Left ventricle myocardium superior (tissue), 1 donor: ENCODE results near the gene SLC7A8. TPM values are rescaled to one million over a fixed set of nuclear protein-coding genes. Genes with fewer than 3 reads are reported as not detected.
"Not testable (repeated sequence)": the region's sequence is repeated elsewhere in the genome, so short reads cannot be mapped to it uniquely, and the experiment has no call there.

Experiments
- ATAC-seq: fragments of 200-7000 bp; cut with Tn5 transposase; one replicate; pipeline ENCODE4 v1.9.1; 2020; ENCODE audit warnings: mild to moderate bottlenecking, moderate library complexity
- DNase-seq: peaks from one replicate; pipeline ENCODE4 v3.0.0-alpha.2; 2020
- intact Hi-C: fragments of 100-400 bp; cut with micrococcal nuclease; formaldehyde crosslinking; loops from one replicate; pipeline ENCODE4 v1.11.0; 2022
- total RNA-seq: library from RNA; stranded (reverse); fragmentation: NEBNext Ultra II Directional; extraction: Animal tissue kit (Norgen Biotek cat#: 25700); gene quantifications from one replicate; pipeline ENCODE4 v1.2.1, GENCODE V29; 2021
- donor health status: DM: no; HTN: yes; CAD: no; lungs with severe emphysema.

The SLC7A8 gene
- total RNA-seq, 1 donor from 2014 or later: 6.4 TPM

DNA sequence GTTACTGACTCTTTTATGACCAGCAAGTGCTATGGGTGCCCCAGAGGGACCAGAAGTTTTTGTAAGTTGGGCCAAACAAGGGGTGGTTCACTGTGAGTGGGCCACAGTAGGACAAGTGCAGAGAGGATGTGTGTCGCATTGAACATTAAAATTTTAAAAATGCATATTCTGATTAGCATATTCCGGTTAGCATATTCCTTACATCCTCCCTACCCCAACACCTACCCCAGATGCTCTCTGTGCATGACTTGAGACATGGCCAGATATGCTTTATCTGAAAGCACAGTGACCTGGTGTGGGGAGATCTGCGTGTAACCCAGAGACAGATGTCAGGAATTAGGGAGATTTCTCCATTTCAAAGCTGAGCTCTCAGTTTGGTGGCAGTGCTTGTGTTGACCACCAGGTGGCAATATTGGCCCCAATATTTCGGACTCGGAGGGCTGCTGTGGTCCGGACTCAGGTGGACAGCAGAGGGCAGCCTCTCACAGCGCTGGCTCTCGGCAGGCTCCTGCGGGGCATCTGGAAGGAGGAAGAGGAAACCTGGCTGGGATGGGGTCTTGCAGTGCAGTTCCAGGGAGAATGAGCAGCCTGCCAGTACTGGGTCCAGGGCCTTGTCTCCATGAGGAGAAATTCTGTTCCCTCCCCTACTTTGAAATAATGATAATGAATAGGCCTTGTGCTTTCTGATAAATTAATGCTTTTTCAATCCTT, 62.8 kb downstream of the SLC7A8 start:
- intact Hi-C loops: loop anchor here (1.0 kb wide), 1 partner anchor 67 kb away; no protein-coding TSS in a partner anchor
- ATAC-seq (peak; percentile 81), DNase-seq (peak; percentile 92)

DNA sequence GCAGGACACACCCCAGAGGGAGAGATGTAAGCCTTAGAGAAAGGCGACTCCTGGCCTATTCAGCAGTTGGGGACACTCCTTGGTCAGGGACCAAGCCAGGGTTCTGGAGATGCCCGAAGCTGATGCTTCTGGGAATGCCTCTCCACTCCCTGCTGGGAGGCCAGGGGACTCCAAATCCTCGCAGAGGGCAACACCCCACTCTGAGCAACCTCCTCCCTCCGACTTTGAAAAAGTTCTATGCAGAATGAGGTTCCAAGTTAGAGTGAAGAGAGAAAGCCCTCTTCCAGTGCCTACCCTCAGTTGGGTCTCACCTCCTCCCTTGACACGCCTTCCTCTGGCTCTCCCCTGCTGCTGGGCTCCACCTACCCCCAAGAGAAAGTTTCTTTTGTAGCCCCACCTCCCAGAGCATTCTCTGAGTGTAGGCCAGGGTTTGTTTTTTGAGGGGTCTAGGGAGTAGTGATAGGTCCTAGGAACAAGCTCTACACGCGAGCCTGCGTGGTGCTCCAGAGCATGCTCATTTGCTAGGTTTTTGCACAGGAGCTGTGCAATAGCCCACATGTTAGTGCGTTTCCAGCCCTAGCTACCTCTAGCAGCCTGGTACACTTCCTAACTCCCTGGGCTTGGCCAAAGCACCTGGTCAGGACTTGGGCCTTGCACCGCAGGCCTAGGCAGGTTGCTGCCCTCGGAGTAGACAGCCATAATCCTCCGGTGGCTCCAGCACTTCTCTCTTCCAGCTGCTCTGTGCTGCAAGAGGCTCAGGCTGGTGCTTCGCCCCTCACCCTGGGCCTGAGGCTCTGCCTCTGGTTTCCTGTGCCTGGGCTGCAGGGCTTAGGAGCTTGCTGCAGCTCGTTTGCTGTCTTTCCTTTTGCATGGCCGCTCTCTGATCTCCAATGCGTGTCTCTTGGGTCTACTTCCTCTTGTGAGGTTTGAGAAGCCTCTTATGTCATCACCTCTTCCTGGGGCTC, 63.8 kb downstream of the SLC7A8 start:
- ATAC-seq: no peak

DNA sequence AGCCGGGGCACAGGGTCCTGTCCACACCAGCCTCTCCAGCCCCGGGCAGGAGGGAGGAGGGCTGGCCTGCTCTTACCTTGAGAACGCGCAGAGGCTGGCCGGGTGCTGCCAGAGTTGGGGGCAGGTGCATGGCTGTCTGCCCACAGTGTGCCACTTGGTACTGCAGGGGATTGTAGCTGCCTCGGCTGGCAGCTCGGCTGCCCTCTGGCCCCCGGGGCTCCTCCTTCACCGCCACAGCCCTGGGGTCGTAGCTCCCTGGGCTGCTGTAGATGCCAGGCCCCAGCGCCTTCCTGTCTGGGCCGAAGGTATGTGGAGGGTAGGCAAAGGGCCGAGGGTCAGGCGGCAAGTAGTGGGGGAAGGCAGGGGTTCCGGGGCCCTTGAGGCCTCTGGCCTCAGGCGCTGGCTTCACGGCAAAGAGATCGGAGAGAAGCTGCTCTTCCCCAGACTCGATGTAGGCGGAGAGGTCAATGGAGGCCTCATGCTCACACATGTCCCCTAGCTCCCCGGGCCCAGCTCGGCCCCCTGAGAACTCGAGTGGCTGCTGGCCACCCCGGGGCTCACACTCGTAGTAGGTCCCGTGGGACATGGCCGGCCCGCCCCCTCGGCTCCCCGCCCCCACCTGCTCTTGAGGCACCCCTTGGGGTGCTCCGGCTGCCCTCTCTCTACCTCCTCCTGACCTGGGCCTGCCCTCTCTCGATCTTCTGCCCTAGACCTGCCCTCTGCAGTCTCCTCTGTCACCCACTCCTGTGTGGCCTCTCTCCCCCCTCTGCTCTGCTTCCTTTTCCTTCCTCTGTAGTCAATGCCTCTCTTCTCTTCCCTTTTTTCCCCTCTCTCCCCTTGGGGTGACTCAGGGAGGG, 64.7 kb downstream of the SLC7A8 start, which contains the start of gene CEBPE:
CEBPE (minus strand) TSS at position 750 of the 857 bp plus-strand sequence; CDS start at position 586, 164 bp downstream.
- DNase-seq (no peak), ATAC-seq (no peak)
- intact Hi-C loops: no loop called here

More for the DNA sequence above, 63.8 kb downstream of the SLC7A8 start:
- DNase-seq: no peak
- intact Hi-C loops: loop anchor here (1.0 kb wide), 1 partner anchor 68 kb away; no protein-coding TSS in a partner anchor

DNA sequence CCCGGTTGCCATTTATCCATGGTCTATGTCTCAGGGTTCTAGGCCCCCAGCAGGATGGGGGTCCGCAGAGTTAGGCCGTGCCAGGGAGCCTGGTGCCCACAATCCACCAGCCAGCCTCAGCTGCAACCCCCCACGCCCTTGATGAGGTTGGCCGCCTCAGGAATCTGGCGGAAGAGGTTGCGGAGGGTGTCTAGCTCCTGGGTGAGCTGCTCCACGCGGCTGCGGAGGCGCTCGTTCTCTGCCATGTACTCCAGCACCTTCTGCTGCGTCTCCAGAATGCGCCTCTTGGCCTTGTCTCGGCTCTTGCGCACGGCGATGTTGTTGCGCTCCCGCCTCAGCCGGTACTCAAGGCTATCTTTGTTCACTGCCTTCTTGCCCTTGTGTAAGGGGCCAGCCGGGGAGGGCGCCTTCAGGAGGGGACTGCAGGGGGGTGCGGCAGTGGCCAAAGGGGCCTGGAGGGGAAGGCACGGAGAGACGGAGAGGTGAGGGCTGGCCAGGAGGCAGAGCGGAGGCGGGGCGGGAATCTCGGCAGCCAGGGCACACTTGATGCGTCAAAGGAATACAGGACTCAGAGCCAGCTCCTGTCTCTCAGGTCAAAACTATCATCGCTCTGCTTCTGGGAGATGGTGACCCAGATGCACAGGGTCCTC, 66.0 kb downstream of the SLC7A8 start:
- DNase-seq (no peak), ATAC-seq (no peak)
- intact Hi-C loops: no loop called here

DNA sequence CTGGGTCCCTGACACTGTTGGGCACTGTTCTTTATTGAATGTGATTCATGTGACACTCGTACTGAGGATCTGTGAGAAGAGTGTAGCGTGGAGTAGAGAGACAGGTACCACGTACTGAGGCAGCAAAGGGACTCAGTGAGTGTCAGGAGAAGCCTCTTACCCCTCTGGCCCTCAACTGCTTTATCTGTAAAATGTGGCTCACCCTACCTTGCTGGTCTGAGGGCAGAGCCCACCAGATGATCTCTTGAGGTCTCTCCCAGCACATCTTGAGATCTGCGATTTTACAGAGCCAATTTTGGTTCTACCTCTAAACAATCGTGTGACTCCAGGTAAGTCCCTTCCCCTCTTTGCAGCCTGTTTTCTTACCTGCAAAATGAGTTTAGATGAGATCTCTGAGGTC, 67.5 kb downstream of the SLC7A8 start:
- DNase-seq (no peak), ATAC-seq (no peak)
- intact Hi-C loops: no loop called here

DNA sequence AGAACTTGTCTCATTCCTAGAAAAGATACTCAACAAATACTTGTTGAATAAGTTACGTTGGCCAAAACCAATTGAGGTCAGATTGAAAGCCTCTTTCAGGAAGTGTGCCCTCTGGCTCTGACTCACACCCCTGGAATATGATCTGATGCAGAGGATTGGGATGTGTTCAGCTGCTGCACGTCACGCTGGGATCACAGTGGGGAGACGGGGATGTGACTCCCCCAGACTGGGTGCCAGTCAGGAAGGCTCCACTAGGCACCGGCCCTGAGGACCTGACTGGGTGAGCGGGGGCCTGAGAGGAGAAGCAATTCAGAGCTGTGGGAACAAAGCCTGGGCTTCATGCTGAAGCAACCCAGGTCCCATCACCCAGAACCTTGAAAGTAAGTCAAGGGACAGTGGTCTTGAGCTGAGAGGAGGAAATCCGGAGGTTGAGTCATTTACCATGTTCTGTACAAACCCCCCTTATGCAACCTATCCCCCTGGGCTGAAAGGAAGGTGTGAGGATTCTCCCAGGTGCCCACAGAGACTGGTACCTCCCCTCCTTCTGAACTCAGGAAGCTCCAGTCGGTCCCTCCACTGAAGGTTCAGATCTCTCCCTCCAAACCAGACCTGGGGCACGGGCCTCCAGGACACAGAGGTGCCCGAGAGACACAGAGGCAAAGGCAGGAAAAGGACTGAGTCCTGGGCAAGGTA, 68.3 kb downstream of the SLC7A8 start:
- DNase-seq (no peak), ATAC-seq (no peak)
- intact Hi-C loops: no loop called here

DNA sequence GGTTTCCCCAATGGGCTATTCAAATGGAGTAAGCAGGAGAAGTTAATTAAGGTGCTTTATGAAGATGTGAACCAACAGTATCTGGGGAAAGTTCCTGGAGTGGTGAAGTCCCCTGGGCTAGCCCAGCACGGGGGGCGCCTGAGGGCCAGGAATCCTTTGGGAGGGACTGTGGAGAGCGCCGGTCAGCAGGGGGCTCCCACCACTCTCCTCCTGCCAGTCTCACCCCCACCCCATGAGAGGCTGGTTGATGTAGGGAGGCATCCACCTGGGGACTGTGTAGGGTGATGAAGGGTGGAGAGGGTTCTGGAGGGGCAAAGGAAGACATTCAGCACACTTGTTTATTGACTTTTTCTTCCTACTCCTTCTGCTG, 68.8 kb downstream of the SLC7A8 start:
- ATAC-seq (no peak), DNase-seq (no peak)
- intact Hi-C loops: no loop called here

DNA sequence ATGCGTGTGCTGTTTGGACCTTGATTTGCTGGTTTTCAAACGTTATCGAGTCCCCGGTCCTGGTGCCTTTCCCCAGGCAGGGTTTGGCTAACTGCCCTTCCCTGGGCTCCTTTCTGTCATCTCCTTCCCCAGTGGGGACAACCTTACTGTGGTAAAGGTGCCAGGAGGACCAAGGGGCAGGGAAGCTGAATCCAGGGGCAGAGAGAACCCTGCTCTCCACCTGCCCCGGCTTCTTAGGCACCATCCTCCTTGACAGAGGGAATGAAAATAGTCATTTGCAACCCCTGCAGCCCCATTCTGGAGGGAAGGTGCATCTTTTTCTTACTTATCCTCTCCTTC, 69.4 kb downstream of the SLC7A8 start:
- intact Hi-C loops: no loop called here
- ATAC-seq: no peak
- DNase-seq: no peak

DNA sequence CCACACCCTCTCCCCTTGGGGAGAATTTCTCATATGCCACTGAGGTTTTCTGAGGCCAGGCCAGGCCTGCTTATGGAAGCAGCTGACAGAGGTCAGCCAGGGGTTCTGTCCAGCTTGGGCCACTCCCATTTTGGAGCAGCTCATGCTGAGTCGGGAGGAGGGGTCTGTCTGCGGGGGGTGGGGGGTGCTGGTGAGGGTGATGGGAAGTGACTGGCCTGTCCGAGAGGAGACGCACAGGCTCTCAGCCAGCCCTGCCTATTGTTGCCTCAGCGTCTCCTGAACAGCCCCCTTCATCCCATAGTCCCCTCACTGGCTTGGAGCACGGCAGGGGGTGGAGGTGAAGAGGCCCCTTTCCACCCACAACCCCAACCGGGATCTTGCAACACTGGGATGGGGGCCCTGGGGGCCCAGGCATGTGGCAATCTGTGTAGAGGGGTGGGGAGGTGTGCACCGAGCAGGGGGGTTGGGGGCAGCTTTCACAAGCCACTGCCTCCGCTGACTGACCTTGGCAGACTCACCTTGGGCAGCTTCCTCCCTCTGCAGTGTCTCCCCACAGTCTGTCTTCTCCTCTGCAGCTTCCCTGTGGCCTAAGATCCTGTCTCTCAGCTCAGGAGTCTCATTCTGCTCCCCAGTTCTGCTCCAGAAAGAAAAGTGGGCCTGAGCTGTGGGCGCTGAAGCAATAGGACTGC, 69.9 kb downstream of the SLC7A8 start:
- ATAC-seq (peak; percentile 17), DNase-seq (no peak)
- intact Hi-C loops: no loop called here

DNA sequence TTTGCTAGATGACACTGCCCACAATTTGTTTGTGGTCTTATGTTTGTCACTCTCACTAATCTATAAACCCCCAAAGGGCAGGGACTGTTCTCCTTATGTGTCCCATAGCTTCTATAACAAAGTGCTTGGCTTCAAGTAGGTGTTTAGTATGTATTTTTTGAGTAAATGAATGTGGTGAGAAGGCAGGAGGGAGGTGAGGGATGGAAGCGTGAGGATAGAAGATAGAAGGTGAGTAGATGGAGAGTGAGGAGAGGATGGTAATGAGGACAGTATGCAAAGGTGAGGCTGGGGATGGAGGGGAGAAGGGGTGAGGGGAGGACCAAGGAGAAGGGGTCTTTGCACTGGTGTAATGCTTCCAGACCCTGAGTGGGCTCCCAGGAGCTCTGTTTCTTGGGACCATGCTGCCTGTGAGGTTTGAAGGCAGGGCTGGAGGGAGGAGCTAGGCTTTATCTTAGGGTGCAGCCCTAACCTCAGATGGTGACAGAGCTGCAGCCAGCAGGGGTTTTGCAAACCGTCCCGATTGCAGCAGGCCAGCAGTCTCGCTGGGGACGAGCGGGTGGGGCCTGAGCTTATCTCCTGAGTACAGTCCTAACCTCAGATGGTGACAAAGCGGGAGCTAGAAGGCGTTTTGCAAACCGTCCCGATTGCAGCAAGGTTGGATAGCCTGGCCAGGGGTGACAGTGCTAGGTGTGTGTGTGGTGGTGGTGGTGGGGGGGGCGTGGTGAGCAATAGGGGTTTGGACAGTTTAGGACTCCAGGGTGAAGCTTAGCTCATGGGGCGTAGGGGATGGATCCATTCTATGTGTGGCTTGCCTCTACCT, 70.9 kb downstream of the SLC7A8 start:
- DNase-seq (no peak), ATAC-seq (peak; percentile 53)
- intact Hi-C loops: no loop called here

DNA sequence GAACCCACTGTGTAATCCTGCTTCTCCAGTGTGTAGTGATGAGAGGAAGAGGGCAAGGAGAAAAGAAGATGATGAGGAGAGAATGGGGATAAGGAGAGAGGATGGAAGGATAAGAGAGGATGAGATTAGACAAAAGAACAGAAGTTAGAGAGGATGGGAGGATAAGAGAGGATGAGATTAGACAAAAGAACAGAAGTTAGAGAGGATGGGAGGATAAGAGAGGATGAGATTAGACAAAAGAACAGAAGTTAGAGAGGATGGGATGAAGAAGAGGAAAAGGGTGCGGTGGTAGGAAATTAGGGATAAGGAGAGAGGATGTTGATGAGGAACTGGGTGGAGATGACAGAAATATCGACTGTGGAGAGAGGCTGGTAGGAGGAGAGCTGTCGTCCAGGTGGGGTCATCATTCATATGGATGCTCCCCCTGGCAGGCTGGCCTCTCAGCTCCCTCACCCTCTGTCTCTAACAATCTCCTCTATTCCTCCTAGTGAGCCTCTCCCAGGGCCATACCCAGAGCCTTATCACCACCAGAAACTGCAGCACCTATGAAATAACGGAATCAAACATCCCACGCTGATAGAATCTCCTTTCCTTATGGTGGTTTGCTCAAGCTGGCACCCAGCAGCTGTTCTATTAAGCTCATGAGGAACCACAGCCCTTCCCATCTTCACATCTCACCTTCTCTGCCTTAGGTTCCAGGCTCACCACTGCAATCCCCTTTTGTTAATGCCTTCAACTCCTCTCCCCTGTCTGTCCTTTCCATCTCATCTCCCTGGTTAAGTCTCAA, 72.7 kb downstream of the SLC7A8 start:
- ATAC-seq (no peak), DNase-seq (no peak)
- intact Hi-C loops: no loop called here

DNA sequence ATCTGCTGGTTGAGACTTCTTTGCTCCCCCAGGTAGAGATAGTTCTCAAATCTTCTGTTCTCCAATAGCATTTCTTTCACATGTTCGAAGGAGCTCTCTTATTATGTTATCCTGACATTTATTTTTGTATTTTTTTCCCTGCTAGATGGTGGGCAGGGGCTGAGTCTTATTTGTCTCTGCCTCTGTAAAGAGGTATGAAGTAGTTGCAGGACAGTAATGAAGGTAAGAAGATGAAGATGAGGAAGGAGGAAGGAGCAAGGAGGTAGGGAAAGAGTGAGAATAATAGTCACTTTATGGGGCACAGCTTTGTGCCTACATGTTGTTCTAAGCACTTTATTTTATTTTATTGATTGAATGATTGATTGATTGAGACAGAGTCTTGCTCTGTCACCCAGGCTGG, 73.7 kb downstream of the SLC7A8 start:
- ATAC-seq: no peak
- intact Hi-C loops: no loop called here

DNA sequence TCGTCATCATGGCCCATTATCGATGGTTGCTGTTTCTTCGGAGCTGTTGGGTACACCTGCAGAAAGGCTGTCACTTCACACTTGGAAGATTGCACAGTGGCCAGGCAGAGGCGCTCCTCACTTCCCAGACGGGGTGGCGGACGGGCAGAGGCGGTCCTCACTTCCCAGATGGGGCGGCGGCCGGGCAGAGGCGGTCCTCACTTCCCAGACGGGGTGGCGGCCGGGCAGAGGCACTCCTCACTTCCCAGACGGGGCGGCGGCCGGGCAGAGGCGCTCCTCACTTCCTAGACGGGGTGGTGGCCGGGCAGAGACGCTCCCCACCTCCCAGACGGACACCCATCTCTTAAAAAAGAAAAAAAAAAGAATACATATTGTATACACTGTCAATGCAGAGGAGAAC, 75.3 kb downstream of the SLC7A8 start:
- ATAC-seq, intact Hi-C loops, DNase-seq: not testable (repeated sequence)

More for the DNA sequence above, 73.7 kb downstream of the SLC7A8 start:
- DNase-seq: no peak

DNA sequence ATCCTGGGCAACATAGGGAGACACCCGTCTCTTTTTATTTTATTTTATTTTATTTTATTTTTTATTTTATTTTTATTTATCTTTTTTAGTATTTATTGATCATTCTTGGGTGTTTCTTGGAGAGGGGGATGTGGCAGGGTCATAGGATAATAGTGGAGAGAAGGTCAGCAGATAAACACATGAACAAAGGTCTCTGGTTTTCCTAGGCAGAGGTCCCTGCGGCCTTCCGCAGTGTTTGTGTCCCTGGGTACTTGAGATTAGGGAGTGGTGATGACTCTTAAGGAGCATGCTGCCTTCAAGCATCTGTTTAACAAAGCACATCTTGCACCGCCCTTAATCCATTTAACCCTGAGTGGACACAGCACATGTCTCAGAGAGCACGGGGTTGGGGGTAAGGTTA, 75.8 kb downstream of the SLC7A8 start:
- ATAC-seq, intact Hi-C loops, DNase-seq: not testable (repeated sequence)

DNA sequence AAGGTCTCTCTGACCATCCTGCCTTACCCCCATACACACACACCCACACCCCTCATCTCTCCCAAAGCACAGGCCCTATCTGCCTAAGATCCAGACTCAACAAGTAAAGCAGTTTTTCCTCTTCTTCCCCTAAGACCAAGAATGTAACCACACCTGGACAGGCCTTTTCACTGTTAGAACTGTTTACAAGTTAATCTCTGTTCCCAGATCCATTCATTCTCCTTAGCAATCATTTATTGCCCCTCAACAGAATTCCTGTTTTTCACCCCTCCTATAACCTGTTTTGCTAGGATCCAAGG, 76.8 kb downstream of the SLC7A8 start:
- ATAC-seq: no peak
- DNase-seq: no peak
- intact Hi-C loops: no loop called here

DNA sequence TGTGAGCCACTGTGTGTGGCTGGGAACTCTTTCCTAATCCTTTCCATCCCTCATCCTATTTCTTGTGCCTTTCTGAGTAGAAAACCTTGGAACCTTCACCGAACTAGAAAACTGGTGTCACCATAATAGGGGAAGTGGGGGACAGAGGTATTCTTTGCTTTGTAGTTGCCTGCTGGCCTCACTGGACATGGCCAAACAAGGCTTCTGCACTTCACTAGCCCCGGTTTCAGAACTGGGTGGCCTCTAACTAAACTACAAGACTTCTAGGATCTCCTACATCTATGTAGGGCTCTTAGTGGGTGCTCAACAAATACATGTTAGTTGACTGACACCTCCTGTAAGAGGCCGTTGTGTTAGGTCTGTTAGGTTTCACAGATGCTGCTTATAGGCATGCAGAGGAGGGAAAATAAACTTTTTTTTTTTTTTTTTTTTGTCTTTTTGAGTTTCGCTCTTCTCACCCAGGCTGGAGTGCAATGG, 78.1 kb downstream of the SLC7A8 start:
- DNase-seq: no peak
- ATAC-seq: no peak

More for the DNA sequence above, 78.1 kb downstream of the SLC7A8 start:
- intact Hi-C loops: no loop called here
